Fibroblast of lung (primary cell): Measurements from ENCODE around the gene CCDC8. TPM values are rescaled to one million over a fixed set of nuclear protein-coding genes. Genes with fewer than 3 reads are reported as not detected.

Experiments used
- DNase-seq, 2 donors: peaks; one replicate each; pipeline versions ENCODE4 v3.0.0 to v3.0.0-alpha.2; 2010; ENCODE audit warnings: low read depth in 2 of 2
- H2AFZ ChIP-seq: 2 replicates; pipeline ENCODE4 v1.5.1; 2012; ENCODE audit warnings: low read length, control low read depth, inconsistent platforms
- H3K27ac ChIP-seq: 2 replicates; pipeline ENCODE4 v1.5.1; 2011; ENCODE audit warnings: low read length, control low read depth; ENCODE audit not compliant: insufficient read depth
- H3K27me3 ChIP-seq: 2 replicates; pipeline ENCODE4 v1.5.1; 2011; ENCODE audit warnings: mild to moderate bottlenecking, low read length; ENCODE audit not compliant: control insufficient read depth, insufficient read depth
- H3K36me3 ChIP-seq: 2 replicates; pipeline ENCODE4 v1.5.1; 2011; ENCODE audit warnings: low read length; ENCODE audit not compliant: control insufficient read depth, insufficient read depth
- H3K4me1 ChIP-seq: 2 replicates; pipeline ENCODE4 v1.5.1; 2011; ENCODE audit warnings: low read length; ENCODE audit not compliant: control insufficient read depth, insufficient read depth; ENCODE audit errors: extremely low read depth
- H3K4me2 ChIP-seq: 2 replicates; pipeline ENCODE4 v1.5.1; 2011; ENCODE audit warnings: low read length, control low read depth; ENCODE audit not compliant: insufficient read depth; ENCODE audit errors: extremely low read depth
- H3K4me3 ChIP-seq, 4 experiments: fragments of 200-600 bp in 1 of 4; sonication (generic) in 1 of 4; replicated peaks in 1 of 4; 2 replicates each; pipeline ENCODE4 v1.5.1; 2011 to 2016; ENCODE audit warnings: low read length in 4 of 4, low read depth in 3 of 4, mild to moderate bottlenecking in 3 of 4, control low read depth in 2 of 4, inconsistent platforms in 1 of 4, mixed read lengths in 1 of 4; ENCODE audit not compliant: insufficient read depth in 1 of 4; ENCODE audit errors: control extremely low read depth in 1 of 4
- H3K79me2 ChIP-seq: 2 replicates; pipeline ENCODE4 v1.5.1; 2012; ENCODE audit warnings: mild to moderate bottlenecking, low read length, inconsistent platforms; ENCODE audit not compliant: control insufficient read depth, insufficient read depth
- H3K9ac ChIP-seq: 2 replicates; pipeline ENCODE4 v1.5.1; 2011; ENCODE audit warnings: mild to moderate bottlenecking, low read length, control low read depth; ENCODE audit not compliant: insufficient read depth
- H3K9me3 ChIP-seq: 2 replicates; pipeline ENCODE4 v1.5.1; 2012; ENCODE audit warnings: low read depth, low read length; ENCODE audit not compliant: control insufficient read depth, insufficient read depth
- H4K20me1 ChIP-seq: 2 replicates; pipeline ENCODE4 v1.5.1; 2011; ENCODE audit warnings: low read length; ENCODE audit not compliant: control insufficient read depth, insufficient read depth; ENCODE audit errors: extremely low read depth
- CTCF ChIP-seq, 2 donors: IDR thresholded peaks in 1 of 2; conservative IDR thresholded peaks in 1 of 2; 1 replicate in 1 of 2; 2 replicates in 1 of 2; pipeline ENCODE4 v1.5.1; 2011 to 2012; ENCODE audit warnings: low read length in 2 of 2, control low read depth in 1 of 2, inconsistent platforms in 1 of 2, low read depth in 1 of 2, mild to moderate bottlenecking in 1 of 2
- EZH2 ChIP-seq: IDR thresholded peaks from 2 replicates; pipeline ENCODE4 v1.5.1; 2012; ENCODE audit warnings: low read length, control low read depth, mild to moderate bottlenecking; ENCODE audit errors: missing control alignments
- polyA plus RNA-seq, 2 donors: library from polyadenylated mRNA; depleted of rRNA in 1 of 2; stranded (reverse) in 1 of 2; unstranded in 1 of 2; fragments of >200 nt; gene quantifications; 2 replicates each; pipeline ENCODE4 v1.2.1, GENCODE V29; 2011 to 2012; ENCODE audit warnings: missing spikeins in 1 of 2
- total RNA-seq: library from RNA; depleted of rRNA; stranded (reverse); fragments of >200 nt; gene quantifications from 2 replicates; pipeline ENCODE4 v1.2.1, GENCODE V29; 2014

The CCDC8 gene
- total and polyA plus RNA-seq, 2 donors (not counting 1 experiment from before 2014, with no cell fraction given): 1.9 to 13.4 TPM

- Histone ChIP-seq H3K27me3 (no peaks in the 10 kb centered on the region), H3K4me3 (no peak overlapping the region), H2AFZ (no peak overlapping the region), H3K4me2 (no peak overlapping the region), H3K9ac (no peak overlapping the region), H3K9me3 (no peaks in the 10 kb centered on the region), H4K20me1 (no peaks in the 10 kb centered on the region), H3K4me1 (peaks cover 16% of the 10 kb centered on the region), H3K79me2 (no peaks in the 10 kb centered on the region), H3K27ac (no peak overlapping the region), H3K36me3 (peaks cover 12% of the 10 kb centered on the region)
- peak in 1 of 2 donors; percentile 50 for DNase-seq
- TF ChIP-seq EZH2: no peak
- no peak for TF ChIP-seq CTCF (conservative IDR thresholded peaks at IDR 0.05 in 1 of 2, IDR thresholded peaks at IDR 0.05 in 1 of 2; ENCODE audit: low read depth in 1 of 2, low read length in 2 of 2)
Measured at GRCh38 chr19:46394402-46394797, 19.0 kb downstream of the CCDC8 start.

- H3K27ac ChIP-seq: no peak overlapping the region
- no peaks in the 10 kb centered on the region for H3K9me3 ChIP-seq
- no peaks in the 10 kb centered on the region for H4K20me1 ChIP-seq
- H3K4me2 ChIP-seq: no peak overlapping the region
- H3K79me2 ChIP-seq: no peaks in the 10 kb centered on the region
- no peak for DNase-seq
- H3K27me3 ChIP-seq: no peaks in the 10 kb centered on the region
- H2AFZ ChIP-seq: no peak overlapping the region
- TF ChIP-seq CTCF (conservative IDR thresholded peaks at IDR 0.05 in 1 of 2, IDR thresholded peaks at IDR 0.05 in 1 of 2; ENCODE audit: low read depth in 1 of 2, low read length in 2 of 2) (no peak), EZH2 (no peak)
- peaks cover 14% of the 10 kb centered on the region for H3K36me3 ChIP-seq
- peaks cover 16% of the 10 kb centered on the region for H3K4me1 ChIP-seq
- no peak overlapping the region for H3K4me3 ChIP-seq
- H3K9ac ChIP-seq: no peak overlapping the region
Measured at GRCh38 chr19:46393456-46394401, 19.6 kb downstream of the CCDC8 start.

- Histone ChIP-seq H3K4me1 (peaks cover 16% of the 10 kb centered on the region), H3K36me3 (peaks cover 21% of the 10 kb centered on the region), H3K9me3 (no peaks in the 10 kb centered on the region), H3K27me3 (no peaks in the 10 kb centered on the region), H3K79me2 (no peaks in the 10 kb centered on the region), H3K27ac (peak overlapping the region; percentile 75), H3K9ac (peak overlapping the region; percentile 26), H2AFZ (no peak overlapping the region), H3K4me2 (peak overlapping the region; percentile 62), H4K20me1 (no peaks in the 10 kb centered on the region), H3K4me3 (no peak overlapping the region)
- TF ChIP-seq EZH2 (no peak), CTCF (conservative IDR thresholded peaks at IDR 0.05 in 1 of 2, IDR thresholded peaks at IDR 0.05 in 1 of 2; ENCODE audit: low read depth in 1 of 2, low read length in 2 of 2) (no peak)
- DNase-seq: no peak
Measured at GRCh38 chr19:46392837-46393236, 20.5 kb downstream of the CCDC8 start.
